ENCODE results near the gene STIP1. TPM values are rescaled to one million over a fixed set of nuclear protein-coding genes. Genes with fewer than 3 reads are reported as not detected.

Gene STIP1
- total and polyA plus RNA-seq, 2 of the 8 experiments (the other 6 are each of a cell fraction or from before 2014, with no cell fraction given), result 140 to 329 TPM

DNA sequence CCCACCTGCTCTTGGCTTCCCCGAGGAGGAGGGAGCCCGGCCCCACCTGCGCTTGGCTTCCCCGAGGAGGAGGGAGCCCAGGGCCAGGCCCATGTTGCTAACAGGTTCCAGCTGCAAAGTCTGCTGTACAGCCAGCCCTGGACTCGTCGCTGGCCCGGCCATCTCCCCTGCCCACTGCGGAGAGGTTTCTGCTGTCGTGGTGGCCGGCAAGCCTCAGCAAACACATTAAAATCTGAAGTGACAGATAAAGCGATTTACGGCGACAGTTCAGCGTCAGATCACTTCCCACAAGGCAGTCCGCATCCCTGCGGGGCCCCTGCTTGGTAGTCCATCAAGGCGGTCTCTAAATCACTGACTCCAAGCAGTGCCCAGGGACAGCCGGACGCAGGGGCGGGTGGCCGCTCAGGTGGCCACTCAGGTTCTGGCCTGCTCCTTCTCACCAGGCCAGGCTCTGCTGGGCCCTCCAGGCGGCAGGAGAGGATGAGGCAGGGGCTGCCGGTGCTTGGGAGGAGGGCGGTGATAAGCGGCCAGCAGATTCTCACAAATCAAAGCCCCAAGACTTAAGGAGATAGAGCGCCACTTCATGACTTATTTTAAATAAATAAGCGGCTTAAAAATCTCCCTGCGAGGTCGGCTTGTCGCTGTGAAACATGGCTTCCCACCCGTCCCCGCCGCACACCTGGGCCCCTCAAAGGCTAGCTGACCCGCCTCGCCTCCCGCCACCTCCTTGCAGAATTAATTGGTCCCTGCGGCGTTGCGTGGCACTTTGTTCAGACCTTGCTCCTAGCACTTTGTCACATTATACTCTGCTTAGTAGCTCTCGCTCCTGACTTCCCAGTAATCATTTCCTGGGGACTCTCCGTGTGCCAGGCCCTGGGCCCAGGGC lies 41.1 kb upstream of the STIP1 start (continued):
- TF ChIP-seq, protein P1, sequence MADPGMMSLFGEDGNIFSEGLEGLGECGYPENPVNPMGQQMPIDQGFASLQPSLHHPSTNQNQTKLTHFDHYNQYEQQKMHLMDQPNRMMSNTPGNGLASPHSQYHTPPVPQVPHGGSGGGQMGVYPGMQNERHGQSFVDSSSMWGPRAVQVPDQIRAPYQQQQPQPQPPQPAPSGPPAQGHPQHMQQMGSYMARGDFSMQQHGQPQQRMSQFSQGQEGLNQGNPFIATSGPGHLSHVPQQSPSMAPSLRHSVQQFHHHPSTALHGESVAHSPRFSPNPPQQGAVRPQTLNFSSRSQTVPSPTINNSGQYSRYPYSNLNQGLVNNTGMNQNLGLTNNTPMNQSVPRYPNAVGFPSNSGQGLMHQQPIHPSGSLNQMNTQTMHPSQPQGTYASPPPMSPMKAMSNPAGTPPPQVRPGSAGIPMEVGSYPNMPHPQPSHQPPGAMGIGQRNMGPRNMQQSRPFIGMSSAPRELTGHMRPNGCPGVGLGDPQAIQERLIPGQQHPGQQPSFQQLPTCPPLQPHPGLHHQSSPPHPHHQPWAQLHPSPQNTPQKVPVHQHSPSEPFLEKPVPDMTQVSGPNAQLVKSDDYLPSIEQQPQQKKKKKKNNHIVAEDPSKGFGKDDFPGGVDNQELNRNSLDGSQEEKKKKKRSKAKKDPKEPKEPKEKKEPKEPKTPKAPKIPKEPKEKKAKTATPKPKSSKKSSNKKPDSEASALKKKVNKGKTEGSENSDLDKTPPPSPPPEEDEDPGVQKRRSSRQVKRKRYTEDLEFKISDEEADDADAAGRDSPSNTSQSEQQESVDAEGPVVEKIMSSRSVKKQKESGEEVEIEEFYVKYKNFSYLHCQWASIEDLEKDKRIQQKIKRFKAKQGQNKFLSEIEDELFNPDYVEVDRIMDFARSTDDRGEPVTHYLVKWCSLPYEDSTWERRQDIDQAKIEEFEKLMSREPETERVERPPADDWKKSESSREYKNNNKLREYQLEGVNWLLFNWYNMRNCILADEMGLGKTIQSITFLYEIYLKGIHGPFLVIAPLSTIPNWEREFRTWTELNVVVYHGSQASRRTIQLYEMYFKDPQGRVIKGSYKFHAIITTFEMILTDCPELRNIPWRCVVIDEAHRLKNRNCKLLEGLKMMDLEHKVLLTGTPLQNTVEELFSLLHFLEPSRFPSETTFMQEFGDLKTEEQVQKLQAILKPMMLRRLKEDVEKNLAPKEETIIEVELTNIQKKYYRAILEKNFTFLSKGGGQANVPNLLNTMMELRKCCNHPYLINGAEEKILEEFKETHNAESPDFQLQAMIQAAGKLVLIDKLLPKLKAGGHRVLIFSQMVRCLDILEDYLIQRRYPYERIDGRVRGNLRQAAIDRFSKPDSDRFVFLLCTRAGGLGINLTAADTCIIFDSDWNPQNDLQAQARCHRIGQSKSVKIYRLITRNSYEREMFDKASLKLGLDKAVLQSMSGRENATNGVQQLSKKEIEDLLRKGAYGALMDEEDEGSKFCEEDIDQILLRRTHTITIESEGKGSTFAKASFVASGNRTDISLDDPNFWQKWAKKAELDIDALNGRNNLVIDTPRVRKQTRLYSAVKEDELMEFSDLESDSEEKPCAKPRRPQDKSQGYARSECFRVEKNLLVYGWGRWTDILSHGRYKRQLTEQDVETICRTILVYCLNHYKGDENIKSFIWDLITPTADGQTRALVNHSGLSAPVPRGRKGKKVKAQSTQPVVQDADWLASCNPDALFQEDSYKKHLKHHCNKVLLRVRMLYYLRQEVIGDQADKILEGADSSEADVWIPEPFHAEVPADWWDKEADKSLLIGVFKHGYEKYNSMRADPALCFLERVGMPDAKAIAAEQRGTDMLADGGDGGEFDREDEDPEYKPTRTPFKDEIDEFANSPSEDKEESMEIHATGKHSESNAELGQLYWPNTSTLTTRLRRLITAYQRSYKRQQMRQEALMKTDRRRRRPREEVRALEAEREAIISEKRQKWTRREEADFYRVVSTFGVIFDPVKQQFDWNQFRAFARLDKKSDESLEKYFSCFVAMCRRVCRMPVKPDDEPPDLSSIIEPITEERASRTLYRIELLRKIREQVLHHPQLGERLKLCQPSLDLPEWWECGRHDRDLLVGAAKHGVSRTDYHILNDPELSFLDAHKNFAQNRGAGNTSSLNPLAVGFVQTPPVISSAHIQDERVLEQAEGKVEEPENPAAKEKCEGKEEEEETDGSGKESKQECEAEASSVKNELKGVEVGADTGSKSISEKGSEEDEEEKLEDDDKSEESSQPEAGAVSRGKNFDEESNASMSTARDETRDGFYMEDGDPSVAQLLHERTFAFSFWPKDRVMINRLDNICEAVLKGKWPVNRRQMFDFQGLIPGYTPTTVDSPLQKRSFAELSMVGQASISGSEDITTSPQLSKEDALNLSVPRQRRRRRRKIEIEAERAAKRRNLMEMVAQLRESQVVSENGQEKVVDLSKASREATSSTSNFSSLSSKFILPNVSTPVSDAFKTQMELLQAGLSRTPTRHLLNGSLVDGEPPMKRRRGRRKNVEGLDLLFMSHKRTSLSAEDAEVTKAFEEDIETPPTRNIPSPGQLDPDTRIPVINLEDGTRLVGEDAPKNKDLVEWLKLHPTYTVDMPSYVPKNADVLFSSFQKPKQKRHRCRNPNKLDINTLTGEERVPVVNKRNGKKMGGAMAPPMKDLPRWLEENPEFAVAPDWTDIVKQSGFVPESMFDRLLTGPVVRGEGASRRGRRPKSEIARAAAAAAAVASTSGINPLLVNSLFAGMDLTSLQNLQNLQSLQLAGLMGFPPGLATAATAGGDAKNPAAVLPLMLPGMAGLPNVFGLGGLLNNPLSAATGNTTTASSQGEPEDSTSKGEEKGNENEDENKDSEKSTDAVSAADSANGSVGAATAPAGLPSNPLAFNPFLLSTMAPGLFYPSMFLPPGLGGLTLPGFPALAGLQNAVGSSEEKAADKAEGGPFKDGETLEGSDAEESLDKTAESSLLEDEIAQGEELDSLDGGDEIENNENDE (IDR thresholded peaks at IDR 0.05; ENCODE audit: insufficient replicate concordance, low read length), result no peak
- TF ChIP-seq SP1 (IDR thresholded peaks at IDR 0.05; ENCODE audit: low read depth, low read length) (no peak), POLR2AphosphoS5 (IDR thresholded peaks at IDR 0.05; ENCODE audit: low read depth, low read length) (no peak), RAD21 (IDR thresholded peaks at IDR 0.05 in 1 of 2, conservative IDR thresholded peaks at IDR 0.05 in 1 of 2; ENCODE audit: low read depth in 2 of 2, low read length in 2 of 2) (no peak), JUND (IDR thresholded peaks at IDR 0.05; ENCODE audit: low read length) (no peak)

Measured in H1 (cell line).